ENCODE measurements around the gene C19orf44.
"Not testable (repeated sequence)": the region's sequence is repeated elsewhere in the genome, so short reads cannot be mapped to it uniquely, and the experiment has no call there.

DNA sequence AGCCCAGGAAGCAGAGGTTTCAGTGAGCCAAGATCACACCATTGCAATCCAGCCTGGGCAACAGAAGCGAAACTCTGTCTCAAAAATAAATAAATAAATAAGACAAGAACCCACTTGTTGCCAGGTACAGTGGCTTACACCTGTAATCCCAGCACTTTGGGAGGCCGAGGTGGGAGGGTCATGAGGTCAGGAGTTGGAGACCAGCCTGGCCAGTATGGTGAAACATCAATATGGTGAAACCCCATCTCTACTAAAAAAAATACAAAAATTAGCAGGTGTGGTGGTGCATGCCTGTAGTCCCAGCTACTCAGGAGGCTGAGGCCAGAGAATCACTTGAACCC lies 23.7 kb upstream of the C19orf44 start:
- TF ChIP-seq, protein P1, sequence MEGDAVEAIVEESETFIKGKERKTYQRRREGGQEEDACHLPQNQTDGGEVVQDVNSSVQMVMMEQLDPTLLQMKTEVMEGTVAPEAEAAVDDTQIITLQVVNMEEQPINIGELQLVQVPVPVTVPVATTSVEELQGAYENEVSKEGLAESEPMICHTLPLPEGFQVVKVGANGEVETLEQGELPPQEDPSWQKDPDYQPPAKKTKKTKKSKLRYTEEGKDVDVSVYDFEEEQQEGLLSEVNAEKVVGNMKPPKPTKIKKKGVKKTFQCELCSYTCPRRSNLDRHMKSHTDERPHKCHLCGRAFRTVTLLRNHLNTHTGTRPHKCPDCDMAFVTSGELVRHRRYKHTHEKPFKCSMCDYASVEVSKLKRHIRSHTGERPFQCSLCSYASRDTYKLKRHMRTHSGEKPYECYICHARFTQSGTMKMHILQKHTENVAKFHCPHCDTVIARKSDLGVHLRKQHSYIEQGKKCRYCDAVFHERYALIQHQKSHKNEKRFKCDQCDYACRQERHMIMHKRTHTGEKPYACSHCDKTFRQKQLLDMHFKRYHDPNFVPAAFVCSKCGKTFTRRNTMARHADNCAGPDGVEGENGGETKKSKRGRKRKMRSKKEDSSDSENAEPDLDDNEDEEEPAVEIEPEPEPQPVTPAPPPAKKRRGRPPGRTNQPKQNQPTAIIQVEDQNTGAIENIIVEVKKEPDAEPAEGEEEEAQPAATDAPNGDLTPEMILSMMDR (IDR thresholded peaks at IDR 0.05), result not testable (repeated sequence)
- TF ChIP-seq POLR2A, EP300 (IDR thresholded peaks at IDR 0.05): not testable (repeated sequence)

Measured in suprapubic skin (tissue), 3 donors.